ENCODE measurements around the gene ARMC7.
"Not testable (repeated sequence)": the region's sequence is repeated elsewhere in the genome, so short reads cannot be mapped to it uniquely, and the experiment has no call there.

Gene ARMC7

DNA sequence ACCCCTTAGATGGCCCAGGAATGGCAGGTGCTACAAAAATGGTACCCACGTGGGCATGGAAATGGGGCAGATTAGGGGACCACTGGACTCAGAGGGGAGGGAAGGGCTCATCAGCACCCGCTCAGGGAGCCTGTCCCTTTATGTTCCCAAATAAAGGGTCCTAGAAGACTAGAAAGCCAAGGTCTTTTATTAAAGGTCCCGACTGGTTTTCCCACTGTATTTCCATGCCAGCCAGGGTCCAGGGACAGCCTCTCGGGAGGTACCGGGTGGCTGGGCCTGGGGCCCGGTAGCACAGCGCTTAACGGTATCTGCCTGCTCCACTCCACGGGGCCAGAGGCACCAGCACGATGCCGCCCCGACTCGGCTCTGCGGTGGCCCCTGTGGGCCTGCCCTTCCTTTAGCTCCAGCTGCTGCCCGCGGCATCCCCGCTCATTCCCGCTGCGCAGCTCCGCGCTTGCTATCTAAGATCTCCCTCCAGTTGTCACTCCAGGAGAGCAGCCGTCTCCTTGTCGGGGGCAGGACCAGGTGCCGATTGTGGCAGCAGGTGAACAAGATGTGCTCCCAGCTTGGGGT is 20.4 kb downstream of the ARMC7 start:
- DNase-seq (ENCODE audit: low read depth) = no peak

DNA sequence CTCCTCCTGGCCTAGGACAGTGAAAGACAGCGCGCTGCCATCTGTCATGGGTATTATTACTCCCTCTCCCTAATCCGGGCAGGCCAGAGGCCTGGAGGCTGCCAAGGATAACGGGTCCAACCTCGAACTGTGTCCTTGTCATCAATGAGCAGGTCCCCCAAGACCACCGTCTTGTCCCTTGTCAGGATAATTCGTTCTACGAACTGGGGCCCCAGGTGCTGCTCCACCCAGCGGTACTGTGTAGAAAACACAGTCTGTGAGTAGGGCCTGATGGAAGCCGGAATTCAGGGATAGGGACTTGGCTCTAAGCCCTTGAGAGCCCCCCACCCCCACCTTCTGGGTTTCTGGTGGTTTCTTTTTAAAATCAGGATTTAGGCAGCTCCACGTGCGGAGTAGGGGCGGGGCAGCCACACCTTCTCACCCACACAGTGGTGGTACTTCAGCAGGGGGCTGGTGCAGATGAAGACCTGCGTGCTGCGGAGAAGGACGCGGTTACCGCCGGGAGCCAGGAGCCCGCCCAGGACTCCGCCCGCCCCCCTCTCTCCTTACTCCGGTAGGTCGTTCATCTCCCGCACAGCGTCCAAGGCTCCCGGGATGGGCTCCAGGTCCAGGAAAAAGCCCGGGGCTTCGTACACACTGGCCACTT is 21.0 kb downstream of the ARMC7 start:
- DNase-seq (ENCODE audit: low read depth) = no peak

DNA sequence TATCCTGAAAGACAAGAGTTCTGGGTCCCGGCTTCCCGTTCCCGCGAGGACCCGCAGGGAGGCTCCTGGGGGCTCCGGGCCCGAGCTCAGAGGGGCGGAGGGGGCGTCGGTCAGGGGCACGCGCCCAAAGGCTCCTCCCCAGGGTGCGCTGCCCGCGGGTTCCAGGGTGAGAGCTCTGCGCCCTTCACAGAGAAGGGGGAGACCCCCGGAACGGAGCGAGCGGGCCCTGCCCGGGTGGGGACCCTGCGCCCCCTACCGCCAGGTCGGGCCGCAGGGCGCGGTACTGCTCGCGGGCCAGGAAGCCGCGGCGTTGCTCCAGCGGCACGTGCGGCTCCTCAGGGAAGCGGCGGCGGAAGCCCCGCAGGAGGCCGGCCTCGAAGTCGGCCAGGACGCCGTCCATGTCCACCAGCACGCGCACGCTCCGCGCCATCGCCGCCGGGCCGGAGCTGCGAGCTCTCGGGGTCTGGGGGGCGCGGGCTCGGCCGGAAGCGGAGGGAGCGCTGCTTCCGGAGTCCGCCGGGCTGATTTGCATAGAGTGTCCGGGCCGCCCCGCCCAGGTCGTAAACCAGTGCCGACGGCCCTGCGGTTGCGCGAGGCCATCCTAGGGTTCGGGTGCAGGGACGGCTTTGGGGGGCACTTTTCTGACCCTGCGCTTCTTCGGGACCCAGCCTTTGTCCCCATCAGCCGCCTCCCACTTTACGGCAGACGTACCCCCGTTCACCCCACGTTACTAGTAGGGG is 21.7 kb downstream of the ARMC7 start, which contains the start of gene NT5C:
Gene NT5C, minus strand, starts transcription at position 465 of the 740 bp plus-strand sequence. Its CDS starts 35 bp downstream, at position 430.
- DNase-seq (ENCODE audit: low read depth) = peak; percentile 41

DNA sequence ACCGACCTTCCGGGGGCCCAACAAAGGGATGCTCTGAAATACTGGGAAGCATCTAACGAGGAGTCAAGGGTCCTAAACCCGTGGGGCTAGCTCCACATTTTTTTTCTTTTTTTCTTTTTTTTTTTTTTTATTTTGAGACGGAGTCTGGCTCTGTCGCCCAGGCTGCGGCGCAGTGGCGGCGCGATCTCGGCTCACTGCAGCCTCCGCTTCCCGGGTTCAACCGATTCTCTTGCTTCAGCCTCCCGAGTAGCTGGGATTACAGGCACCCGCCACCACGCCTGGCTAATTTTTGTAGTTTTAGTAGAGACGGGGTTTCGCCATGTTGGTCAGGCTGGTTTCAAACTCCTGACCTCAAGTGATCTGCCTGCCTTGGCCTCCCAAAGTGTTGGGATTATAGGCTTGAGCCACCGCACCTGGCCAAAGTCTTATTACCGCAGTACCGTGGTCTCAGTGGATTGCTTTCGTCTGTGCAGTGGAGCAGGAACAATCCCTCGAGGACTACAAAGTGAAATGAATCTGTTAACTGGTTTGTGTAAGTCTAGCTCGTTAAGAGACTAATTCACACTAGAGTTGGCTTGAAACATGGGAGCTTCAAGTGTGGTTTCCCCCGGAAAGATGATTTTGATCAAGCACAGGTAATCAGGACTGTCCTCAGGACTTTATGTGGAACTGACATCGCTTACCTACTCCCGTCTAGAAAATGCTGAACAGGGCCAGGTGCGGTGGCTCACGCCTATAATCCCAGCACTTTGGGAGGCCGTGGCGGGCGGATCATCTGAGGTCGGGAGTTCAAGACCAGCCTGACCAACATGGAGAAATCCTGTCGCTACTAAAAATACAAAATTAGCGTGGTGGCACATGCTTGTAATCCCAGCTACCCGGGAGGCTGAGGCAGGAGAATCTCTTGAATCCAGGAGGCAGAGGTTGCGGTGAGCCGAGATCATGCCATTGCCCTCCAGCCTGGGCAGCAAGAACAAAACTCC is 22.5 kb downstream of the ARMC7 start:
- not testable (repeated sequence) for DNase-seq (ENCODE audit: low read depth)

DNA sequence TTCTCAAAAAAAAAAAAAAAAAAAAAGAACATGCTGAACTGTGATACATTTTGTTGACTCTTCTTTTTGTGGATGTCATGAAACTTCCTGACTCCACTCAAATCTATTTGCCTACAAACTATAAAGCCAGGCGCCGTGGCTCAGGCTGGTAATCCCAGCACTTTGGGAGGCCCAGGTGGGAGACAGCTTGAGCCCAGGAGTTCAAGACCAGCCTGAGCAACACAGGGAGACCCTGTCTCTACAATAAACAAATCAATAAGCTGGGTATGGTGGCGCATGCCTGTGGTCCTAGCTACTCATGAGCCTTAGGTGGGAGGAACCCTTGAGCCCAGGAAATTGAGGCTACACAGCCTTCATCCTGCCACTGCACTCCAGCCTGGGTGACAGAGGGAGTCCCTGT is 23.2 kb downstream of the ARMC7 start:
- no peak for DNase-seq (ENCODE audit: low read depth)

DNA sequence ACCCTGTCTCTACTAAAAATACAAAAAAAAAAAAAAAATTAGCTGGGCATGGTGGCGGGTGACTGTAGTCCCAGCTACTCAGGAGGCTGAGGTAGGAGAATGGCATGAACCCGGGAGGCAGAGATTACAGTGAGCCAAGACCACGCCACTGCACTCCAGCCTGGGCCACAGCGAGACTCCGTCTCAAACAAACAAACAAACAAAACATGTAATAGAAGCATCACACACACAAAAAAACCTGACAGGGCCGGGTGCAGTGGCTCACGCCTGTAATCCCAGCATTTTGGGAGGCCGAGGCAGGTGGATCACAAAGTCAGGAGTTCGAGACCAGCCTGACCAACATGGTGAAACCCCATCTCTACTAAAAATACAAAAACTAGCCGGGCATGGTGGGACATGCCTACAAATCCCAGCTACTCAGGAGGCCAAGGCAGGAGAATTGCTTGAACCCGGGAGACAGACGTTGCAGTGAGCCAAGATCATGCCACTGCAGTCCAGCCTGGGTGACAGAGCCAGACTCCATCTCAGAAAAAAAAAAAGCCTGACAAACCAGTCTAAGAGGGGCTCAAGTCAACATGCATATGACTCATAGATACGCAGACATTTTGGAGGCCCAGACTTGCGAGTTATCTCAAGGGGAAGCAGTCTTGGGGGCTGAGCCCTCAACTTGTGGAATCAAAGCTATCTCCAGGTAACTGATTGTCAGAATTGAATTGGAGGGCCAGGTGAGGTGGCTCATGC is 24.0 kb downstream of the ARMC7 start:
- not testable (repeated sequence) for DNase-seq (ENCODE audit: low read depth)

DNA sequence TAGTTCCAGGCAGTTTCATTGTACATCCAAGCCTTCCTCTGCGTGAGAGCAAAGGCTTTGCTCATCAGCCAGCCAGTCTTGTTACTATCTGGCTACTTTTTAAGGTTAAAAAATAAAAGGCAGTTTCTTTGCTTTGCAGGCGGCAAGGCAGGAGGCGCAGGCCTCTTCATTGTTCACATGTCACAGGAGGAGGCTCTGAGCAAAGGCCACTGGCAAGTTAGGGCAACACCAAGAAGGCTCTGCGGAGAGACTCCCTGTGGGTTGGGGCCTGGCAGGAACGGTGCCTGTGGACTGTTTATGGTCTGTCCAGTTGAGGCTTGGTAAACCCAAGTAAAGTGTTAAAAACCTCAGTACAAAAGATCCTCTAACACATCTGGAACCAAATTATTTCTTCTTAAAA is 25.7 kb downstream of the ARMC7 start:
- no peak for DNase-seq (ENCODE audit: low read depth)

DNA sequence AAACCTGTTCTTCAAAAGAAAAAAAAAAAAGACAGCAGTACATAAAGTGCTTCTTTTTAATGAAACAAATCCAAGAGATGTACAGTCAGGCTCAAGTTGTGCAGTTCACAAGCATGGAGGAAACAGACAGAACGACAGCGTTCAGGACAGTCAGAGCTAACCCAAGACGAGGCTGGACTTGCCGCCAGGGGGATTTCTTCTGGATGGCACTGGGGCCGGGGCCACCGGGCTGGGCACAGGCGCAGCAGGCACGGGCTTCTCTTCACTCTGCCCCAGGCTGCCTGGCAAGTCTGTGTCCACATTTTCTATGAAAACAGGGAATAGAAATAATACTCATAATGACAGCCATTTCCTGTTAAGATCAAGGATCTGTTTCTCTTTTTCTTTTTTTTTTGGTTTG is 26.2 kb downstream of the ARMC7 start:
- no peak for DNase-seq (ENCODE audit: low read depth)

DNA sequence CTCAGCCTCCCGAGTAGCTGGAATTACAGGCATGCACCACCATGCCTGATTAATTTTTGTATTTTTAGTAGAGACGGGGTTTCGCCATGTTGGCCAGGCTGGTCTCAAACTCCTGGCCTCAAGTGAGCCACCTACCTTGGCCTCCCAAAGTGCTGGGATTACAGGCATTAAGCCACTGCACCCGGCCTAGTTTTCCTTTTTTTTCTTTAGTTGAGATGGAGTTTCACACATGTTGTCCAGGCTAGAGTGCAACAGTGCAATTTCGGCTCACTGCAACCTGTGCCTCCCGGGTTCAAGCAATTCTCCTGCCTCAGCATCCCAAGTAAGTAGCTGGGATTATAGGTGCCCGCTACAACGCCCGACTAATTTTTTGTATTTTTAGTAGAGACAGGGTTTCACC is 28.0 kb downstream of the ARMC7 start:
- not testable (repeated sequence) for DNase-seq (ENCODE audit: low read depth)

DNA sequence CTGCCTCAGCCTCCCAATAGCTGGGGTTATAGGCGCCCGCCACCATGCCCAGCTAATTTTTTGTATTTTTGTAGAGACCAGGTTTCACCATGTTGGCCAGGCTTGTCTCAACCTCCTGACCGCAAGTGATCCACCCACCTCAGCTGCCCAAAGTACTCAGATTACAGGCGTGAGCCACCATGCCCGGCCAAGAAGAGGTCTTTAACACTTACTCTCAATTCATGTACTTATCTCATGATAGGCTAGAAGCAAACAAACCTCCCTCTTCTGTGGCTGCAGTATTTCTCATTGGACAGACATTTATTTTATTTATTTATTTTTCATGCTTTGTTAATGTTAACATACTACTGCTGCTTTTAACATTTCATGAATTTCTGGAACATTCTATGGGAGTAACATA is 28.8 kb downstream of the ARMC7 start:
- no peak for DNase-seq (ENCODE audit: low read depth)

DNA sequence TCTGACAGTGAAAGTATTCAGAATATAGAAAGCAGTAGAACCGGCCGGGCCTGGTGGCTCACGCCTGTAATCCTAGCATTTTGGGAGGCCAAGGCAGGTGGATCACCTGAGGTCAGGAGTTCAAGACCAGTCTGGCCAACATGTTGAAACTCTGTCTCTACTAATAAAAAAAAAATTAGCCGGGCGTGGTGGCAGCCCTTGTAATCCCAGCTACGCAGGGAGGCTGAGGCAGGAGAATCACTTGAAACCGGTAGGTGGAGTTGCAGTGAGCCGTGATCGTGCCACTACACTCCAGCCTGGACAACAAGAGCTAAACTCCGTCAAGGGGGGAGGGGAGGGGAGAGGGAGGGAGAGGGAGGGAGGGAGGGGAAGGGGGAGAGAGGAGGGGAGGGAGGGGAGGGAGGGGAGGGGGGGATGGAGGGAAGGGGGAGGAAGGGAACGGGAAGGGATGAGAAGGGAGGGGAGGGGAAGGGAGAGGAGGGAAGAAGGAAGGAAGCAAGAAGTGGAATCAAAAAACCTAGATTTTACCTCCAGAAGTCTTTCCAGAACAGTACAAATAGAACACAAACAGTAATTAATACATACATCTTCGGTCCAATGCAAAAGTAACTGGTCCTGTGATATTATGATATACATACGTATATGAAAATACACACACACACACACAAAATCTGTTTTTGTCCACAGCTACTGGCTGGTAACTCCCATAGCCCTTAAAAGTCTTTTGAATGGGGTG is 32.6 kb downstream of the ARMC7 start:
- no peak for DNase-seq (ENCODE audit: low read depth)

DNA sequence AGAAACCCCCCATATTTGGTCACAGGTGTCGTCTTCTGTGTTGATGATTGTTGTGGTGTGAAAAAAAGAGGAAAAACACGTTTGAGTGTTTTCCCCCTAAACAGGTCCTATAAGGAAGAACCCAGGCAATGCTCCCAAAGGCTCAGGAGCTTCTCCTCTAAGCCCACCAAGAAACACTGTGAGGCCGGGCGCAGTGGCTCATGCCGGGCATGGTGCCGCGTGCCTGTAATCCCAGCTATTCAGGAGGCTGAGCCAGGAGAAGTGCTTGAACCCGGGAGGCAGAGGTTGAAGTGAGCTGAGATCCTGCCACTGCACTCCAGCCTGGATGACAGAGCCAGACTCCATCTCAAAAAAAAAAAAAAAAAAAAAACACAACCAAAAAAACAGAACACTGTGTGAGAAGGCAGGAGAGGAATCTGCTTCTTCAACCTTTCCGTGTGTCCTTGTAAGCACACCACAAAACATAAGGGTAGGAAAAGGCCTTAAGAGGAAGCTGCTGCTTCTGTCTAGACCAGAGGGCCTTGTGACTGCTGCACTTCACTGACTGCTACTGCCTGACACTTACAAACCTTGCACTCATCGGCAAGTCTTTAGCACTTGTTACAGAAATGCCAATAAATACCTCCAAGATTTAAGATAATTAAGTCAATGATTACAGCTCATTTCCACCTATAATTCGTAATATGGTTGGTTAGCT is 35.2 kb downstream of the ARMC7 start:
- no peak for DNase-seq (ENCODE audit: low read depth)

DNA sequence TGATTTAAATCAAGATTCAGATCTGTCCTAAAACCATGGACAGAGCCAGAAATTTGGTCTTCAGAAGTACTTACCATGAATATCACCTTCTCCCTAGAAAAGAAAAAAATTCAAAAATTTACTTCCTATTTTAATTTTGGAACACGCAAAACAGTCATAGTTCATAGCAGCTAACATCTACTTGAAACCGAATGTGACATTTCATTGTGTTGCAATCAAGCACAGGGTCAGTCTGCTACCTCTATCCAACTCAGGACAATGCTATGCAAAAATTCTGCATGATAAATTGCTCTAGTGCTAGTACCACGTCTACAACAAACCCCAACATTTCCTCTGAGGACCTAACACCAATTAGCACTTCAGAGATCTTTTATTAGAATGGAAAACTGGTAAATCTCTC is 36.8 kb downstream of the ARMC7 start:
- no peak for DNase-seq (ENCODE audit: low read depth)

DNA sequence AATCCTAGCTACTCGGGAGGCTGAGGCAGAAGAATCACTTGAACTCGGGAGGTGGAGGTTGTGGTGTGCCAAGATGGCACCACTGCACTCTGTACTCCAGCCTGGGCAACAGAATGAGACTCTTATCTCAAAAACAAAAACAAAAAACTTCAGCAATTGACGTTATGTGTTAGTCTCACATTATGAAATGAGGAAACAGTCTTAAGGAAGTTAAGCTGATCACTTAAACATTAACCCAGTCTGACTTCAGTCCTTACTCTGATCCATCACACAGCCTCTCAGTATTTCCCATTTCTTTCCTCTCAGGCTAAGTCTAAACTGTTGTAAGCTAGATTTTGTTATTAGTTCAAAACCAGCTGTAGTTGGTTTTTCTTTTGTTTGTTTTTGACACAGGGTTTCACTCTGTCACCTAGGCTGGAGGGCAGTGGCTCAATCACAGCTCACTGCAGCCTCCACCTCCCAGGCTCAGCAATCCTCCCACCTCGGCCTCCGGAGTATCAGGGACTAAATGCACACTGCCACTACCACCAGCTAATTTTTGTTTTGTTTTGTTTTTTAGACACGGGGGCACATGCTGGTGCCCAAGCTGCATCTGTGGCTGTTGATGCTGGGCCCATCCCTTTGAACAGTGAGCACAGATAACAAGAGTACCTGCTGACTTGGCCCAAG is 38.2 kb downstream of the ARMC7 start:
- no peak for DNase-seq (ENCODE audit: low read depth)

DNA sequence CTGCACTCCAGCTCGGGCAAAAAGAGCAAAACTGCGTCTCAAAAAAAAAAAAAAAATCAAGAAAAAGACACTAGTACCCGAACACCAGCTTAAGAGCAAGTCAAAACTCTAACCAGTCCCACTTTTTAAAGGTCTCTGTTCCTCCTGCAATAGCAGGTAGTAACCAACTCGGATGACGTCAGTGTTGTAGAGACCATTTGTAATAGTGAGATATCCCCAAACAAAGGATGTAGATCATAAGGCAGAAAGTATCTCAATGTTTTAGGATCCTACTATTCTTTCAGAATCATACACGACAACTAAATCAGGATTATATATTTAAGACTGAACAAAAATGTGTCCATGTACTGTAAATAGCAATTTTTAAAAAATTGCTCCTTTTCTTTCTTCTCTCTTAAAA is 42.2 kb downstream of the ARMC7 start:
- no peak for DNase-seq (ENCODE audit: low read depth)

DNA sequence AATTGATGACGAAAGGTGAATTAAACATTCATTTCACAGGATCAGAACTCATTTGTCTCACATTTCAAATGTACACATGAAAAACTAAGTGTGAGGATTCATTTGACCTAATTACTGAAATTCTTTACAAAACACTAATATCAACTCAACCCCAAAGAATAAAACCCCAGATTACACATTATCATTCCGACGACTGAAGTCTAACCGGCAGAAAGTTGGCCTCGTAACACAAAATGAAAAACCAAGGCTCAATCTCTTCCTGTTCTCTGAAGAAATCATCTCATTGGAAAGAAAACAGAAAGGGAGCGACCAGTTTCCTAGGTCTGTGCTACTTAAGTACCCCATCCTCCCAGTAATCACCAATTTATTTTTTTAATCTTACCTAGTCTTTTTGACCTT is 42.8 kb downstream of the ARMC7 start:
- no peak for DNase-seq (ENCODE audit: low read depth)

DNA sequence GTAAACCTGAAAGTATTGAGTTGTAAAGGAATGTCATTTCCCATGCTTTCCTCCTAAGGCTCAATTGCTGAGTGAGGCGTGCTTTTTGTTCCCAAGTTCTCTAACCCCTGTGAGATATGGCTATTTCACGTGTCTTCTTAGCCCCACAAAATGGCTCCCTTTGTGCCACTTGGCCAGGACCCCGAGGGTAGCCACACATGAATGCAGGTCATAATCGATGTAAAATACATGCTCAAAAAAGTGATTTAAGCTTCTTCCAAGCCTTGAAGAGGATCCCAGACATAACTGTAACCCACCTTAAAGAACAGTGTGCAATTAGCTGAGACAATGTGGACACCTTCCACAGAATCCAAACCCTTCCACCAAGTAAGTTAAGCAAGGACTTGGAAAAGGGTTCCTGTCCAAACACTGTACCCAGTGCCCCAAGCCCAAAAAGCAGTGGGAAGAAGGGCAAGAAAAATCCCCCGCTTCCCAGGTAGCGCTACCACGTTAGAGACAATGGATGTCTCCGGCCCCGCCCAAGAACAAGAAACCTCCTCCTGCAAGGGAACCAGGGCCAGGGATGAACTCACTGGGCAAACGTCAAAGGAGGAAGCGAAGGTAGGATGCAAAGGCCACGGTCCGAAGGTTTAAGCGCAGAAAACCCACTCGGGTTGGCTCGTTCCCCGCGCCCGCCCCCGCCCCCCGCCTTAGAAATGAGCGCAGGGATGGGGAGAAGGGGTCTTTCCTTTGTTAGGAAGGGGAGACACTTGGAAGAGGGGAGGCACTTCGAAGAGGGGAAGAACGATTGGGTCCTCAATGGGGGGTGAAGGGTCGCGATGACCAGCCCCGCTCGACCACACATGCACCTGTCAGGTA is 43.4 kb downstream of the ARMC7 start:
- no peak for DNase-seq (ENCODE audit: low read depth)

DNA sequence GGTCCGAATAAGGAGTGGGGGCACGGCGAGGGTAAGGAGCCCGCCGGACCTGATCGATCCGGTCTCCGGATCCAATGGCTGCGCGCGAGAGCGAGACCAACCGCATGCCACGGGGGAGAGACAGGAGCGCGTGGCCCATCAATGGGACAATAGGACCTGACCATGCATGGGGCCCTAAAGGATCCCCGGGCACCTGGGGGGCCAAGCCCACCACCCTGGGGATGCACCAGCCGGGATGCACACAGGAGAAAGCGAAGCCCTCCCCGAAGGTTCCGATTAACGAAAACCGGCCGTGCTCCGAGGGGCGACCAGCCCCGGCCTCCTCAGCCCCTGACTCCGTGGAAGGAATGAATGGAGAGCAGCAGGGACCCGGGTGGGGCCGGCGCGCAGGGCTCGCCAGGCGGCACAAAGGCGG is 44.0 kb downstream of the ARMC7 start:
- no peak for DNase-seq (ENCODE audit: low read depth)
